Kidney (tissue), 14 donors: ENCODE measurements around the gene MMP11. TPM values are rescaled to one million over a fixed set of nuclear protein-coding genes. Genes with fewer than 3 reads are reported as not detected.

Experiments
- DNase-seq, 5 donors: peaks; one replicate each; pipeline ENCODE4 v3.0.0-alpha.2; 2013 to 2020
- FAIRE-seq: peaks from 2 replicates; lab custom pipeline; 2012; peaks lifted over from hg19 to GRCh38; lab: Jason Lieb, UNC
- H3K27ac ChIP-seq, 2 donors: one replicate each; pipeline ENCODE4 v1.7.0; 2013; ENCODE audit warnings: low read depth in 2 of 2, low read length in 2 of 2, inconsistent platforms in 1 of 2
- H3K27me3 ChIP-seq: one replicate; pipeline ENCODE4 v1.7.1; 2013; ENCODE audit warnings: low read length, inconsistent platforms; ENCODE audit not compliant: control insufficient read depth, insufficient read depth
- H3K36me3 ChIP-seq, 3 donors: one replicate each; pipeline versions ENCODE4 v1.7.0 to v1.7.1; 2013; ENCODE audit warnings: low read length in 3 of 3, control low read depth in 1 of 3, inconsistent platforms in 1 of 3; ENCODE audit not compliant: insufficient read depth in 3 of 3, control insufficient read depth in 2 of 3
- H3K4me1 ChIP-seq, 3 donors: one replicate each; pipeline versions ENCODE4 v1.7.0 to v1.7.1; 2013; ENCODE audit warnings: low read length in 3 of 3, inconsistent platforms in 1 of 3, low read depth in 1 of 3; ENCODE audit not compliant: control insufficient read depth in 2 of 3, insufficient read depth in 2 of 3
- H3K4me3 ChIP-seq, 3 donors: one replicate each; pipeline versions ENCODE4 v1.7.0 to v1.8.1; 2013; ENCODE audit warnings: low read length in 3 of 3, control low read depth in 1 of 3, inconsistent platforms in 1 of 3
- H3K9ac ChIP-seq, 3 donors: one replicate each; pipeline versions ENCODE4 v1.7.0 to v1.7.1; 2013; ENCODE audit warnings: low read length in 3 of 3, control low read depth in 1 of 3, inconsistent platforms in 1 of 3
- H3K9me3 ChIP-seq, 3 donors: one replicate each; pipeline versions ENCODE4 v1.7.0 to v1.7.1; 2013; ENCODE audit warnings: low read length in 3 of 3, control low read depth in 1 of 3, inconsistent platforms in 1 of 3; ENCODE audit not compliant: control insufficient read depth in 2 of 3, insufficient read depth in 1 of 3
- intact Hi-C: fragments of 100-400 bp; cut with DNase I; formaldehyde crosslinking; loops from one replicate; pipeline ENCODE4 v1.11.1; 2022
- polyA plus RNA-seq: library from polyadenylated mRNA; stranded (reverse); fragments of 350-450 nt; fragmentation: Illumina TruSeq; extraction: RNeasy Lipid Tissue Mini Kit (QIAGEN cat#74804); gene quantifications from one replicate; pipeline ENCODE4 v1.2.3, GENCODE V29; 2014; ENCODE audit warnings: low read depth, low replicate concordance; ENCODE audit not compliant: insufficient read depth
- total RNA-seq: library from RNA; stranded (reverse); fragmentation: NEBNext Ultra II Directional; extraction: Animal tissue kit (Norgen Biotek cat#: 25700); gene quantifications from one replicate; pipeline ENCODE4 v1.2.1, GENCODE V29; 2021
- TF ChIP-seq, protein P1 (sequence below): IDR thresholded peaks from 3 replicates; pipeline ENCODE4 v1.5.1; 2012; ENCODE audit warnings: mild to moderate bottlenecking, moderate library complexity, borderline replicate concordance; ENCODE audit not compliant: insufficient read depth; ENCODE audit errors: extremely low read depth
- donor health status: control.
- donor health status: control.
- donor health status: control.
- donor health status: control.
- donor health status: control.
- donor health status: DM: yes; HTN: yes; CAD: no.
- donor health status: Normal renal cell carcinoma (clear cell type).

Gene MMP11
- total and polyA plus RNA-seq, 2 donors from 2014 or later = 2.7 to 4.4 TPM

GRCh38 chr22:23750714-23751440, 21.8 kb upstream of the MMP11 start, which contains the start of gene ZNF70:
TSS of gene ZNF70 (minus strand) at chr22:23751112. CDS start at chr22:23745140, 5,972 bp downstream.
- H3K27me3 ChIP-seq = no peaks in the 10 kb centered on the region
- FAIRE-seq (no peak), DNase-seq (peak; percentile 87 to 97 (median 94))
- TF ChIP-seq, protein P1, sequence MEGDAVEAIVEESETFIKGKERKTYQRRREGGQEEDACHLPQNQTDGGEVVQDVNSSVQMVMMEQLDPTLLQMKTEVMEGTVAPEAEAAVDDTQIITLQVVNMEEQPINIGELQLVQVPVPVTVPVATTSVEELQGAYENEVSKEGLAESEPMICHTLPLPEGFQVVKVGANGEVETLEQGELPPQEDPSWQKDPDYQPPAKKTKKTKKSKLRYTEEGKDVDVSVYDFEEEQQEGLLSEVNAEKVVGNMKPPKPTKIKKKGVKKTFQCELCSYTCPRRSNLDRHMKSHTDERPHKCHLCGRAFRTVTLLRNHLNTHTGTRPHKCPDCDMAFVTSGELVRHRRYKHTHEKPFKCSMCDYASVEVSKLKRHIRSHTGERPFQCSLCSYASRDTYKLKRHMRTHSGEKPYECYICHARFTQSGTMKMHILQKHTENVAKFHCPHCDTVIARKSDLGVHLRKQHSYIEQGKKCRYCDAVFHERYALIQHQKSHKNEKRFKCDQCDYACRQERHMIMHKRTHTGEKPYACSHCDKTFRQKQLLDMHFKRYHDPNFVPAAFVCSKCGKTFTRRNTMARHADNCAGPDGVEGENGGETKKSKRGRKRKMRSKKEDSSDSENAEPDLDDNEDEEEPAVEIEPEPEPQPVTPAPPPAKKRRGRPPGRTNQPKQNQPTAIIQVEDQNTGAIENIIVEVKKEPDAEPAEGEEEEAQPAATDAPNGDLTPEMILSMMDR = no peak
- H3K4me3 ChIP-seq = peak within 1 kb of the TSS; percentile 71 to 82 (median 73)
- peak within 1 kb of the TSS; percentile 88 to 89 for H3K27ac ChIP-seq
- H3K36me3 ChIP-seq = no peaks in the 10 kb centered on the region
- intact Hi-C loops = no loop called here
- peak within 1 kb of the TSS; percentile 39 to 90 (median 83) for H3K9ac ChIP-seq
- no peaks in the 10 kb centered on the region for H3K9me3 ChIP-seq
- H3K4me1 ChIP-seq = peaks cover 0 to 7% (median 0%) of the 10 kb centered on the region in 3 donors

GRCh38 chr22:23751441-23751996, 21.1 kb upstream of the MMP11 start:
- TF ChIP-seq, protein P1 = no peak
- intact Hi-C loops = no loop called here
- Histone ChIP-seq H3K4me3 (peak overlapping the region; percentile 71 to 82 (median 73)), H3K36me3 (no peaks in the 10 kb centered on the region), H3K9me3 (no peaks in the 10 kb centered on the region), H3K9ac (peak overlapping the region; percentile 39 to 90 (median 83)), H3K27me3 (no peaks in the 10 kb centered on the region), H3K27ac (peak overlapping the region; percentile 88 to 89), H3K4me1 (peaks cover 0 to 7% (median 0%) of the 10 kb centered on the region in 3 donors)
- DNase-seq = peak in 4 of 5 donors; percentile 68 to 81 (median 76)
- no peak for FAIRE-seq

DNA sequence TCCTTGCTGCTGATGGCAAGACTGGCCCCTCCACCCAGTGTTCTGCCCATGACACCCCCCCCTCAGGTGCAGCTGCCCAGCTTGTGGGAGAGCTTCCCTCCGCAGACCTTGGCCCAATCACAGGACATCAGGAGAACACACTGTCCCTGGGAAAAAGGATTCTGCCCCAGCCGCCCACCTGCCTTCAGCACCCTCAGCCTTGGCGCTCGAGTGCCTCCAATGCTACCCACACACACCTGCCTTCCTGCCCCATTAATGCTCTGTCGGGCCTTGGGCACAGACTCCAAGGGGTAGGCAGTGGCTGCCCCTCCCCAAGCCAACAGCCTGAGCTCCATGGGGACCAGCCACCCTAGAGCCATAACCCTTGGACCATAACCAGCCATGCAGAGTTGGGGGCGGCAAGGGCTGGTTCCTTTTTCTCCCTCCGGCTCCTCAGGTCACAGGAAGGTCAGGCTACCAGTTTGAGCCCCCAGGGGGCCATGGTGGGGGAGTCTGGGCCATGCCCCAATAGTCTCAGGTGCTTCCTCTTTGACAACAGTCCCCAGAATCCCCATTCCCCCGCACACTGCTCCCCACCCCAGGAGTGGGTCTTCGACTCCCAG, 20.5 kb upstream of the MMP11 start:
- intact Hi-C loops = no loop called here
- peak in 1 of 5 donors; percentile 67 for DNase-seq

More for the DNA sequence above, 20.5 kb upstream of the MMP11 start:
- no peak for FAIRE-seq
- no peak overlapping the region for H3K9ac ChIP-seq
- TF ChIP-seq, protein P1 = no peak
- no peak overlapping the region for H3K27ac ChIP-seq
- H3K9me3 ChIP-seq = no peaks in the 10 kb centered on the region
- no peaks in the 10 kb centered on the region for H3K36me3 ChIP-seq
- H3K4me1 ChIP-seq = peaks cover 0 to 7% (median 0%) of the 10 kb centered on the region in 3 donors
- no peak overlapping the region for H3K4me3 ChIP-seq
- H3K27me3 ChIP-seq = no peaks in the 10 kb centered on the region
